Stimulated activated CD8-positive, alpha-beta memory T cell treated with anti-CD3 and anti-CD28 coated beads, Interleukin-12 subunit alpha, Interleukin-12 subunit beta, amount 100 ng/mL, for 24 hours (primary cell): ENCODE measurements around the gene MAP2K4.
"Not testable (repeated sequence)": the region's sequence is repeated elsewhere in the genome, so short reads cannot be mapped to it uniquely, and the experiment has no call there.

Experiments used
- DNase-seq: peaks from one replicate; pipeline ENCODE4 v3.0.0-alpha.2; 2020; ENCODE audit errors: extremely low read depth

MAP2K4 gene

DNA sequence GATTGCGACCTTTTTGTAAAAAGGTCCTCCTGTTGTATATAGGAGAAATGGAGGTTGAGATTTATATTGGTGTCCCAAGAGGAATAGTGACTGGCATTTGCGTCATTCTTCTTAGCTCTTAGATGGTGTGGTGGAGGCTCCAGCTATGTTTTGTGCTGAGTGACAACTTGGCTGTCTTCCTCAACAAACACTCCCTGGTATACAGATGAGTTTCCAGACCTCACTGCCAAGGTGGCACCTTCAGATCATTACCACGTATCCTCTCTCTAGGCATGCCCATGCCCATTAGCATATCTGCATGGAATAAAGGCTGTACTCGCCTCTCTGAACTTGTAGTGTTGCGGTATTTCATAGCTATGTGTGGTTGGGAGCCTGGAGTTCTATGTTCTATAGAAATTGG is 120.0 kb downstream of the MAP2K4 start:
- no peak for DNase-seq

DNA sequence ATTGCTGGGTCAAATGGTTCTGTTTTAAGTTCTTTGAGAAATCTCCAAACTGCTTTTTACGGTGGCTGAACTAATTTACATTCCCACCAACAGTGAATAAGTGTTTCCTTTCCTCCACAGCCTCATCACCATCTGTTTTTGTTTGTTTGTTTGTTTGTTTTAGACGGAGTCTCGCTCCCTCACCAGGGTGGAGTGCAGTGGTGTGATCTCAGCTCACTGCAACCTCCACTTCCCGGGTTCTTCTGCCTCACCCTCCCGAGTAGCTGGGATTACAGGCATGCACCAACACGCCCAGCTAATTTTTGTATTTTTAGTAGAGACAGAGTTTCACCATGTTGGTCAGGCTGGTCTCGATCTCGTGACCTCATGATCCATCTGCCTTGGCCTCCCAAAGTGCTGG is 141.5 kb downstream of the MAP2K4 start:
- DNase-seq = not testable (repeated sequence)

DNA sequence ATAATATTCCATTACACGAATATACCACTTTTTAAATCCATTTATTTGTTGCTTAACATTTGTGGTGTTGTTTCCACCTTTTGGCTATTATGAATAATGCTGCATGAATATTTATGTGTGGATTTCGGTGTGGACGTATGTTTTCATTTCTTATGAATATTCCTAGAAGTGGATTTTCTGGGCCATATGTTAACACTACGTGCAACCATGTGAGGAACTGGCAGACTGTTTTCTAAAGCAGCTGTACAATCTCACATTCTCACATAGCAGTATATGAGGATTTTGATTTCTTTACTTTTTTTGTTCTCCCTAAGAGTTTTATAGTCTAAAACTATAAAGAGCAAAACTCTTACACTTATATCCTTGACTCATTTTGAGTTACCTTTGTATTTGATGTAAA is 143.4 kb downstream of the MAP2K4 start:
- DNase-seq = no peak

DNA sequence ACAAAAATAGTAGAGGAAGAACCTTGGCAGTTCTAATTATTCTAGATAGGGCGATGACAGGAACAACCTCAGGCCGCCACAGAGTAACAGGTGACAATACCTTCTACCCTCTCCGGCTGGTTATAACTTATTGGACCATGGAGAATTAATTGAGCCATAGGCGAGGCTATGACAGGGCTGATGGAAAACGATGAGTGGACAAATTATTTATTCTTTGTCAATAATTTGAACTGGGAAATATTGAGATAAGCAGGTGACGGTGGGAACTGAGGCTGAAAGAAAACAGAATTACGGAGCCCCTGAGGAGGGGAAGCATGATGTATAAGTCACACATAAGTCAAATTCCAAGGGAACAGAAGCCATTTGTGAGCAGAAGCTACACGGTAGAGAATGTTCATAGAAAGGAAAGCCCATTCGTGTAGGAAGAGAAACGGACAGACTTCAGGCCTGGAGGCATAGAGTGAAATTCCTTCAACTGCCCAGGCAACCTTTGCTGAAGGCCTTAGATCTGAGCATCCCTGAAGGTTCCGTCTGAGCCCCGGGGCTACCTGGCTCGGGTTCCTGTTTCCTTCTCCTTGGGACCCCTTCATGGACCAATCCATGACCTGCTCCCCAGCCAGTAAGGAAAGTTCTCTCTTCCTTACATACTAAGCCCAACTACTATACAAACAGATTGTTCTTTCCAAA is 158.1 kb downstream of the MAP2K4 start:
- DNase-seq = no peak

DNA sequence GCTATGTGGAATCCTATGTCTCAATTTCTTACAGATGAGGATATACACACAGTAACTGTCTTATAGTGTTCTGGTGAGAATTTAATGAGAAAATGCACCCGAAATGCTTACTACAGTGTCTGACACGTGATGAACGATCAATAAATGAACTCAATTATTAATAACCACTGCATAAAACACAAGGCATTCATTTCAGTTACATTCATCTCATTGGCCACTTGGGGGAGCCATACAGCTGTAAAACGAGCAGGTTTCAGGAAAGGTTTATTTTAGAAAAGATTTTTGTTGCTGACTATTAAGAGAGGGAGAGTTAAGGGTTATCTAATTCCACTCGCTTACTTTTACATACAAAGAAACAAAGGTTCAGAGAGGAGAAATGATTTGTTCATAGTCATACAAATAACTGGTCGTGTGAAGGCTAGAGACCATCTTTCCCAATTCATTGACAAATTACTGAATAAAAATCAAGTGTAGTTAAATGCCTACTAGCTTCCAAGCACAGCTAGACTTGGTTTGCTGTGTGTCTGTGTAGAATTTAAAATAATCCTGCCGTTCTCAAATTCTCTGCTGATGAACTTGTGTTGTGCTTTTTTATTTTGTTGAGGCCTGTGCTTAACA is 160.1 kb downstream of the MAP2K4 start:
- no peak for DNase-seq

DNA sequence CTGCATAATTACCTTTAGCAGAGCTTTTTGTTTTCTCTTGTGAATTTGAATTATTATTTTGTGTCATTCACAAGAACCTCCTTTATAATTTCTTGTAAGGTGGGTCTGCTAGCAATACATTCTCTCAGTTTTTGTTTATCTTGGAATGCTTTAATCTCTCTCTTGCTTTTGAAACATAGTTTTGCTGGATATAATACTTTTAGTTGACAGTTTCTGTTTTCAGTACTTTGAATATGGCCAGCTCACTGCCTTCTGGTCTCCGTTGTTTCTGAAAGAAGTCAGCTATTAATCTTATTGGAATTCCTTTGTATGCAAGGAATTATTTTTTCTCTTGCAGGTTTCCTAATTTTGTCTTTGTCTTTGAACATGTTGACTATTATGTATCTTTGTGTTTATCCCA is 167.0 kb downstream of the MAP2K4 start:
- no peak for DNase-seq

DNA sequence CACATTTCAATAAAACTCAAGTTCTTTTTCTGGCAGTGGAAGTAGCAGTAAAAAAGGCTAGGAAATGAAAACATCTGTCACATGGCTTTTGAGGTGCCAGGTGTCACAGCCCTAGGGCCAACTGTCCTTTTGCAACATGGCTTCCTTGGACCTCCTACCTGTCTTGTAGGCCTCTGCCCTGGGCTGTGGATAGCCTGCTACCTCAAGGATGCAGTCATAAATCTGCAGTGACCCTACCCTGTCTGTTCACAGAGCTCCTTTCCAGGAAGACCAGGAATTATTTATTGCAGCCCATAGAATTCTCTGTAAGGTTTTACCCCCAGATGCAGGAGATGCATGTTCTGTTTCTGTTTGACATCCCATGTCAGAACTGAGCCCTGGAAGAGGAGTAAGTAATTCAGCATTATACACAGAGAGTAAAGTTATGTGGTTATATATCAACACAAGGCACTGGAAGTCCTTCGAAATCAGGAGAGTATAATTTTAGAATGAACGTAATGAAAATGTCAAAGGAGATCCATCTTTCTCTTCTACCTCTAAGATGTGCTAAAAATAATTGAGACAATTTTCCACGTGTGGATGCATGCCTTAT is 172.6 kb downstream of the MAP2K4 start:
- no peak for DNase-seq
